ENCODE data around the gene ZNF397. TPM values are rescaled to one million over a fixed set of nuclear protein-coding genes. Genes with fewer than 3 reads are reported as not detected.

ZNF397 gene
- total RNA-seq, 1 experiment from 2014 or later: 23.8 TPM

DNA sequence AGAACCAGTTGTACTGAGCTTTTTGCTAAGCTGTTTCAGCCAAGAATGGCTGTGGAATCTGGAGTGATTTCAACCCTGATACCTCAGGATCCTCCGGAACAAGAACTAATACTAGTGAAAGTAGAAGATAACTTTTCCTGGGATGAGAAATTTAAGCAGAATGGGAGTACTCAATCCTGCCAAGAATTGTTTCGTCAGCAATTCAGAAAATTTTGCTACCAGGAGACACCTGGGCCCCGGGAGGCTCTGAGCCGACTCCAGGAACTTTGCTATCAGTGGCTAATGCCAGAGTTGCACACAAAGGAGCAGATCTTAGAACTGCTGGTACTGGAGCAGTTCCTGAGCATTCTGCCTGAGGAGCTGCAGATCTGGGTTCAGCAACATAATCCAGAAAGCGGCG is 1.6 kb downstream of the ZNF397 start:
- Histone ChIP-seq H4K20me1 (ENCODE audit: insufficient read depth) (no peaks in the 10 kb centered on the region), H3K27ac (ENCODE audit: low read depth, low read length) (no peak overlapping the region), H3K4me3 (replicated peaks in 1 of 2; ENCODE audit: low read depth in 1 of 2, low read length in 2 of 2) (no peak overlapping the region; a peak in 1 of 4 replicates), H2AFZ (ENCODE audit: low read depth, low read length, poor library complexity, severe bottlenecking) (no peak overlapping the region), H3K9me3 (ENCODE audit: control insufficient read depth in 1 of 2, insufficient read depth in 1 of 2, low read depth in 1 of 2, low read length in 2 of 2) (peaks cover 0 to 14% of the 10 kb centered on the region in 2 experiments; a peak in 2 of 4 replicates), H3K27me3 (ENCODE audit: insufficient read depth, low read length) (no peaks in the 10 kb centered on the region), H3K4me2 (ENCODE audit: low read length) (peak overlapping the region; percentile 74), H3K79me2 (ENCODE audit: insufficient read depth, low read length) (peaks cover 18% of the 10 kb centered on the region), H3K36me3 (ENCODE audit: control insufficient read depth in 1 of 2, insufficient read depth in 2 of 2, low read length in 2 of 2) (peaks cover 43 to 52% of the 10 kb centered on the region in 2 experiments), H3K9me2 (ENCODE audit: insufficient read depth) (no peaks in the 10 kb centered on the region), H3K4me1 (ENCODE audit: control insufficient read depth in 1 of 2, insufficient read depth in 2 of 2, low read length in 2 of 2) (peaks cover 4 to 10% of the 10 kb centered on the region in 2 experiments; a peak in 3 of 4 replicates), H3K9ac (ENCODE audit: low read length) (no peak overlapping the region)
- BruUV-seq (replicated peaks): no TSS peak
- intact Hi-C loops (cut with micrococcal nuclease): no loop called here
- CTCF ChIA-PET: no interaction called here
- no peak for TF ChIP-seq CBX3 (IDR thresholded peaks at IDR 0.05; ENCODE audit: low read depth)
- TF ChIP-seq ZNF274 (IDR thresholded peaks at IDR 0.05; ENCODE audit: low read depth, low read length): no peak
- TF ChIP-seq, protein P1, sequence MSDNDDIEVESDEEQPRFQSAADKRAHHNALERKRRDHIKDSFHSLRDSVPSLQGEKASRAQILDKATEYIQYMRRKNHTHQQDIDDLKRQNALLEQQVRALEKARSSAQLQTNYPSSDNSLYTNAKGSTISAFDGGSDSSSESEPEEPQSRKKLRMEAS (IDR thresholded peaks at IDR 0.05): no peak
- TF ChIP-seq, protein P2, sequence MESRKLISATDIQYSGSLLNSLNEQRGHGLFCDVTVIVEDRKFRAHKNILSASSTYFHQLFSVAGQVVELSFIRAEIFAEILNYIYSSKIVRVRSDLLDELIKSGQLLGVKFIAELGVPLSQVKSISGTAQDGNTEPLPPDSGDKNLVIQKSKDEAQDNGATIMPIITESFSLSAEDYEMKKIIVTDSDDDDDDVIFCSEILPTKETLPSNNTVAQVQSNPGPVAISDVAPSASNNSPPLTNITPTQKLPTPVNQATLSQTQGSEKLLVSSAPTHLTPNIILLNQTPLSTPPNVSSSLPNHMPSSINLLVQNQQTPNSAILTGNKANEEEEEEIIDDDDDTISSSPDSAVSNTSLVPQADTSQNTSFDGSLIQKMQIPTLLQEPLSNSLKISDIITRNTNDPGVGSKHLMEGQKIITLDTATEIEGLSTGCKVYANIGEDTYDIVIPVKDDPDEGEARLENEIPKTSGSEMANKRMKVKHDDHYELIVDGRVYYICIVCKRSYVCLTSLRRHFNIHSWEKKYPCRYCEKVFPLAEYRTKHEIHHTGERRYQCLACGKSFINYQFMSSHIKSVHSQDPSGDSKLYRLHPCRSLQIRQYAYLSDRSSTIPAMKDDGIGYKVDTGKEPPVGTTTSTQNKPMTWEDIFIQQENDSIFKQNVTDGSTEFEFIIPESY (IDR thresholded peaks at IDR 0.05; ENCODE audit: extremely low read depth, insufficient replicate concordance, low read length): no peak
- TF ChIP-seq, protein P3, sequence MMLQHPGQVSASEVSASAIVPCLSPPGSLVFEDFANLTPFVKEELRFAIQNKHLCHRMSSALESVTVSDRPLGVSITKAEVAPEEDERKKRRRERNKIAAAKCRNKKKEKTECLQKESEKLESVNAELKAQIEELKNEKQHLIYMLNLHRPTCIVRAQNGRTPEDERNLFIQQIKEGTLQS (IDR thresholded peaks at IDR 0.05): no peak
- TF ChIP-seq POLR2A (IDR thresholded peaks at IDR 0.05; ENCODE audit: borderline replicate concordance, extremely low read depth, insufficient read depth, insufficient read length): no peak
- no peak for TF ChIP-seq FOSL1 (IDR thresholded peaks at IDR 0.05; ENCODE audit: low read depth)
- TF ChIP-seq POLR2AphosphoS5 (IDR thresholded peaks at IDR 0.05; ENCODE audit: low read depth, low read length): no peak
- POLR2A ChIA-PET: no interaction called here
- DNase-seq (ENCODE audit: low read depth, low spot score) (no peak), ATAC-seq (no peak)
- RAD21 ChIA-PET (ENCODE audit: low non-redundant PET in 1 of 2, low total read pairs in 2 of 2, uncharacterized antibody in 2 of 2, unreplicated experiment in 2 of 2): no interaction called here
